Neural cell (in vitro differentiated cells): ENCODE measurements around the gene TMEM175. TPM values are rescaled to one million over a fixed set of nuclear protein-coding genes. Genes with fewer than 3 reads are reported as not detected.

Source experiments
- H2AFZ ChIP-seq: fragments of 200-600, 300-800 bp; sonication (generic), shearing (Covaris generic); 2 replicates; pipeline ENCODE4 v1.6.0; 2014; ENCODE audit warnings: low read depth, mild to moderate bottlenecking, antibody characterized with exemption, low read length, moderate library complexity
- H3F3A ChIP-seq: fragments of 200-600 bp; shearing (Covaris generic); 2 replicates; pipeline ENCODE4 v1.6.1; 2016; ENCODE audit warnings: mild to moderate bottlenecking, moderate library complexity, mixed read lengths, antibody characterized with exemption, low read length; ENCODE audit not compliant: insufficient read depth, poor library complexity, severe bottlenecking
- H3K27ac ChIP-seq: fragments of 200-600, 300-800 bp; sonication (generic), shearing (Covaris generic); 2 replicates; pipeline ENCODE4 v1.5.1; 2014; ENCODE audit warnings: mild to moderate bottlenecking, low read length, moderate library complexity
- H3K27me3 ChIP-seq: fragments of 300-800, 200-600 bp; sonication (generic), shearing (Covaris generic); 2 replicates; pipeline ENCODE4 v1.6.0; 2014; ENCODE audit warnings: mild to moderate bottlenecking, low read depth, low read length, moderate library complexity; ENCODE audit not compliant: insufficient read depth
- H3K36me3 ChIP-seq: fragments of 300-800, 200-600 bp; sonication (generic), shearing (Covaris generic); 2 replicates; pipeline ENCODE4 v1.5.1; 2014; ENCODE audit warnings: mild to moderate bottlenecking, antibody characterized with exemption, low read length, moderate library complexity; ENCODE audit not compliant: insufficient read depth
- H3K4me2 ChIP-seq: fragments of 300-800, 200-600 bp; sonication (generic), shearing (Covaris generic); 2 replicates; pipeline ENCODE4 v1.6.0; 2014; ENCODE audit warnings: mild to moderate bottlenecking, low read length
- H3K4me3 ChIP-seq: fragments of 300-800, 200-600 bp; sonication (generic), shearing (Covaris generic); 2 replicates; pipeline ENCODE4 v1.5.1; 2014; ENCODE audit warnings: mild to moderate bottlenecking, low read length, moderate library complexity
- H3K79me2 ChIP-seq: fragments of 200-600 bp; shearing (Covaris generic); replicated peaks from 2 replicates; pipeline ENCODE4 v1.6.0; 2014; ENCODE audit warnings: mild to moderate bottlenecking, low read length, moderate library complexity; ENCODE audit not compliant: insufficient read depth
- H3K9ac ChIP-seq: fragments of 300-800, 200-600 bp; sonication (generic), shearing (Covaris generic); 2 replicates; pipeline ENCODE4 v1.6.1; 2016; ENCODE audit warnings: mild to moderate bottlenecking, low read length, mixed read lengths
- H3K9me2 ChIP-seq: fragments of 200-600 bp; shearing (Covaris generic); 2 replicates; pipeline ENCODE4 v1.6.1; 2016; ENCODE audit warnings: mild to moderate bottlenecking, low read length, mixed read lengths; ENCODE audit not compliant: insufficient read depth
- H3K9me3 ChIP-seq: fragments of 200-600, 300-800 bp; sonication (generic), shearing (Covaris generic); 2 replicates; pipeline ENCODE4 v1.6.1; 2016; ENCODE audit warnings: mild to moderate bottlenecking, mixed run types, low read length, moderate library complexity, mixed read lengths
- H4K20me1 ChIP-seq: fragments of 200-600 bp; shearing (Covaris generic); 2 replicates; pipeline ENCODE4 v1.6.1; 2016; ENCODE audit warnings: mild to moderate bottlenecking, mixed run types; ENCODE audit not compliant: insufficient read depth
- EP300 ChIP-seq: fragments of 450-650 bp; conservative IDR thresholded peaks from 2 replicates; pipeline ENCODE4 v1.6.1; 2014; ENCODE audit warnings: antibody characterized with exemption, mild to moderate bottlenecking, moderate library complexity; ENCODE audit not compliant: poor library complexity, severe bottlenecking
- POLR2AphosphoS5 ChIP-seq: IDR thresholded peaks from 2 replicates; pipeline ENCODE4 v1.6.1; 2012
- RAD21 ChIP-seq: fragments of 450-650 bp; conservative IDR thresholded peaks from 2 replicates; pipeline ENCODE4 v1.6.1; 2014; ENCODE audit warnings: antibody characterized with exemption, mild to moderate bottlenecking, moderate library complexity
- TAF1 ChIP-seq: IDR thresholded peaks from 2 replicates; pipeline ENCODE4 v1.6.1; 2012; ENCODE audit warnings: low read depth
- polyA plus RNA-seq: library from polyadenylated mRNA; depleted of rRNA; stranded (reverse); fragments of >200 nt; gene quantifications from 2 replicates; pipeline ENCODE4 v1.2.3, GENCODE V29; 2014
- TF ChIP-seq, protein P1 (sequence below): fragments of 450-650 bp; IDR thresholded peaks from 2 replicates; pipeline ENCODE4 v1.5.1; 2014; ENCODE audit warnings: antibody characterized with exemption, mild to moderate bottlenecking, moderate library complexity; ENCODE audit not compliant: poor library complexity, severe bottlenecking
- TF ChIP-seq, protein P2 (sequence below): IDR thresholded peaks from 2 replicates; pipeline ENCODE4 v1.6.1; 2012; ENCODE audit warnings: borderline replicate concordance

Gene TMEM175
- polyA plus RNA-seq, 1 donor from 2014 or later = 36.9 TPM

DNA sequence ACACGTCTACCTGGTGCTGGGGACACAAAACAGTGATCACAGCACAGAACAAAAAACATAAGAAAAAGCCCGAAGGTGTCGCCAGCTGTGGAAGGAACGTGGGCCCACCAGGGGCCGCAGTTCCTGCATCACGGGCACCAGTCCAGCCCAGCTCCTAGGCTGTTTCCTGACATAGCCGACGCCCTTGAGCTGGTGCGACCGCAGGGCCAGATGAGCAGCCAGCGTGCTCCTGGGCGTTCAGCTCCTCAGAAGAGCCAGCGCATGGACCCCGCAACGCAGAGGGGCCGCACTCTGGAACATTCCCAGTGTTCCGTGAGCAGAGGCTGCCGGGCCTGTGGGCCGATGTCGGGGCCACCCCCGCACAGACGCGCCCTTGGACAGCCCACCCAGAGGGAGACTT, 44.2 kb upstream of the TMEM175 start:
- H3K27me3 ChIP-seq = no peaks in the 10 kb centered on the region
- no peaks in the 10 kb centered on the region for H3K79me2 ChIP-seq
- no peaks in the 10 kb centered on the region for H3F3A ChIP-seq
- H3K4me2 ChIP-seq = no peak overlapping the region
- H3K36me3 ChIP-seq = no peaks in the 10 kb centered on the region
- H3K9ac ChIP-seq = no peak overlapping the region
- no peak overlapping the region for H2AFZ ChIP-seq
- H3K9me3 ChIP-seq = no peaks in the 10 kb centered on the region
- no peak overlapping the region for H3K4me3 ChIP-seq
- H3K27ac ChIP-seq = no peak overlapping the region
- H4K20me1 ChIP-seq = no peaks in the 10 kb centered on the region
- H3K9me2 ChIP-seq = no peaks in the 10 kb centered on the region
- TF ChIP-seq RAD21 (no peak), POLR2AphosphoS5 (no peak), TAF1 (no peak)
- TF ChIP-seq, protein P1, sequence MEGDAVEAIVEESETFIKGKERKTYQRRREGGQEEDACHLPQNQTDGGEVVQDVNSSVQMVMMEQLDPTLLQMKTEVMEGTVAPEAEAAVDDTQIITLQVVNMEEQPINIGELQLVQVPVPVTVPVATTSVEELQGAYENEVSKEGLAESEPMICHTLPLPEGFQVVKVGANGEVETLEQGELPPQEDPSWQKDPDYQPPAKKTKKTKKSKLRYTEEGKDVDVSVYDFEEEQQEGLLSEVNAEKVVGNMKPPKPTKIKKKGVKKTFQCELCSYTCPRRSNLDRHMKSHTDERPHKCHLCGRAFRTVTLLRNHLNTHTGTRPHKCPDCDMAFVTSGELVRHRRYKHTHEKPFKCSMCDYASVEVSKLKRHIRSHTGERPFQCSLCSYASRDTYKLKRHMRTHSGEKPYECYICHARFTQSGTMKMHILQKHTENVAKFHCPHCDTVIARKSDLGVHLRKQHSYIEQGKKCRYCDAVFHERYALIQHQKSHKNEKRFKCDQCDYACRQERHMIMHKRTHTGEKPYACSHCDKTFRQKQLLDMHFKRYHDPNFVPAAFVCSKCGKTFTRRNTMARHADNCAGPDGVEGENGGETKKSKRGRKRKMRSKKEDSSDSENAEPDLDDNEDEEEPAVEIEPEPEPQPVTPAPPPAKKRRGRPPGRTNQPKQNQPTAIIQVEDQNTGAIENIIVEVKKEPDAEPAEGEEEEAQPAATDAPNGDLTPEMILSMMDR = no peak

DNA sequence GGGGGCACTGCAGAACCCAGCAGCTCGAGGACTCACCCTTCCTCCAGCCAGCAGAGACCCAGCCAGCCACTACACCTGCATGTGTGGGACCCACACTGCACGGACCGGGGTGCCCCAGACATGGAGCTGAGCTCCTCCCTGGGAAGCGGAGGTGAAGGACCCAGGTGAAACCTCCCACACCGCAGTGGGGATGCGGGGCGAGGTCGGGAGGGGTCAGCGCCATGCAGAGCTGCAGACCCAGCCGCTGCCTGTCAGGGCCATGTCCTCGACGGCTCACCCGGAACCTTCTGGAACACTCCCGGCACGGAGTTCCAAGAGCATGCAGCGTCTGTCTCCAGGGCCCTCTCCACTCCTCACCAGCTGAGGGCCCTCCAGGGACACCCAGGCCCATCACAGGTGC, 42.7 kb upstream of the TMEM175 start:
- no peaks in the 10 kb centered on the region for H3K9me3 ChIP-seq

DNA sequence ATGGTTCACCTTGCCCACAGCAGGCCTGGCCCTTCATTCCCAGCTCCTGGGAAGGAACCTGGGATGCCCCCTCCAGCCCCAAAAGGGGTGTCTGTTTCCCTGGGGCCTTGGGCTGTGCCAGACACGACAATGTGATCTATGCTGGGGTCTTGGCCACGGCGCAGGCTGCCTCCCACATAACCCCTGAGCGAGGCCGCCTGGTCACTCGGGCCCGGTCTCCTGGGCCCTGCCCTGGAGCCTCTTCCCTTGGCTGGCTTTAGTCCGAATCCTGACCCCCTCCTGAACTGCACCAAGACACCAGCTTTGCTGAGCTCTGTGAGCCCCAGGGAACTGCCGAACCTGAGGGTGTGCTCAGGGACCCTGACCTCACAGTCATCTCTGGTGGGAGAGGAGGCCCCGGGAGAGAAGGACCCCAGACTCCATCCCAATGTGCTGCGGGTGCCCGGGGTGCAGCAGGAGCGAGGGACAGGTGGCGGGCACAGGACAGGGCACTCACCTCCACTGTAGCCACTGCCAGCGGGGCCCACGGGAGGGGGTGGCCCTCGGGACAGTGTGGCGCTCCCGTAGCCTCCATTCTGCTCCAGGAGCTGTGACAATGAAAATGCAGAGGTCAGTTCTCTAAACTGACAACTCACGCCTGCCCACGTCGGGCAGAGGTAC, 42.1 kb upstream of the TMEM175 start:
- no peaks in the 10 kb centered on the region for H3K27me3 ChIP-seq
- no peak overlapping the region for H3K4me2 ChIP-seq
- H3K36me3 ChIP-seq = no peaks in the 10 kb centered on the region
- no peaks in the 10 kb centered on the region for H4K20me1 ChIP-seq
- no peaks in the 10 kb centered on the region for H3K79me2 ChIP-seq
- TF ChIP-seq EP300 = no peak
- no peak overlapping the region for H3K9ac ChIP-seq
- H3F3A ChIP-seq = no peaks in the 10 kb centered on the region
- no peak overlapping the region for H3K27ac ChIP-seq
- H2AFZ ChIP-seq = no peak overlapping the region
- H3K9me2 ChIP-seq = no peaks in the 10 kb centered on the region
- H3K9me3 ChIP-seq = no peaks in the 10 kb centered on the region
- no peak overlapping the region for H3K4me3 ChIP-seq

More for the DNA sequence above, 42.7 kb upstream of the TMEM175 start:
- Histone ChIP-seq H3K9ac (no peak overlapping the region), H3F3A (no peaks in the 10 kb centered on the region), H3K36me3 (no peaks in the 10 kb centered on the region), H2AFZ (no peak overlapping the region), H3K4me3 (no peak overlapping the region), H3K4me2 (no peak overlapping the region), H4K20me1 (no peaks in the 10 kb centered on the region), H3K27ac (no peak overlapping the region), H3K9me2 (no peaks in the 10 kb centered on the region), H3K79me2 (no peaks in the 10 kb centered on the region), H3K27me3 (no peaks in the 10 kb centered on the region)
- no peak for TF ChIP-seq EP300
- TF ChIP-seq, protein P2, sequence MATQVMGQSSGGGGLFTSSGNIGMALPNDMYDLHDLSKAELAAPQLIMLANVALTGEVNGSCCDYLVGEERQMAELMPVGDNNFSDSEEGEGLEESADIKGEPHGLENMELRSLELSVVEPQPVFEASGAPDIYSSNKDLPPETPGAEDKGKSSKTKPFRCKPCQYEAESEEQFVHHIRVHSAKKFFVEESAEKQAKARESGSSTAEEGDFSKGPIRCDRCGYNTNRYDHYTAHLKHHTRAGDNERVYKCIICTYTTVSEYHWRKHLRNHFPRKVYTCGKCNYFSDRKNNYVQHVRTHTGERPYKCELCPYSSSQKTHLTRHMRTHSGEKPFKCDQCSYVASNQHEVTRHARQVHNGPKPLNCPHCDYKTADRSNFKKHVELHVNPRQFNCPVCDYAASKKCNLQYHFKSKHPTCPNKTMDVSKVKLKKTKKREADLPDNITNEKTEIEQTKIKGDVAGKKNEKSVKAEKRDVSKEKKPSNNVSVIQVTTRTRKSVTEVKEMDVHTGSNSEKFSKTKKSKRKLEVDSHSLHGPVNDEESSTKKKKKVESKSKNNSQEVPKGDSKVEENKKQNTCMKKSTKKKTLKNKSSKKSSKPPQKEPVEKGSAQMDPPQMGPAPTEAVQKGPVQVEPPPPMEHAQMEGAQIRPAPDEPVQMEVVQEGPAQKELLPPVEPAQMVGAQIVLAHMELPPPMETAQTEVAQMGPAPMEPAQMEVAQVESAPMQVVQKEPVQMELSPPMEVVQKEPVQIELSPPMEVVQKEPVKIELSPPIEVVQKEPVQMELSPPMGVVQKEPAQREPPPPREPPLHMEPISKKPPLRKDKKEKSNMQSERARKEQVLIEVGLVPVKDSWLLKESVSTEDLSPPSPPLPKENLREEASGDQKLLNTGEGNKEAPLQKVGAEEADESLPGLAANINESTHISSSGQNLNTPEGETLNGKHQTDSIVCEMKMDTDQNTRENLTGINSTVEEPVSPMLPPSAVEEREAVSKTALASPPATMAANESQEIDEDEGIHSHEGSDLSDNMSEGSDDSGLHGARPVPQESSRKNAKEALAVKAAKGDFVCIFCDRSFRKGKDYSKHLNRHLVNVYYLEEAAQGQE = no peak
- TF ChIP-seq RAD21 = no peak
